GM12878 (cell line): ENCODE data around the gene MNAT1. TPM values are rescaled to one million over a fixed set of nuclear protein-coding genes. Genes with fewer than 3 reads are reported as not detected.

Experiments
- MYB ChIP-seq: fragments of 150-350 bp; IDR thresholded peaks from 2 replicates; pipeline ENCODE4 v1.6.1; 2014; ENCODE audit warnings: mild to moderate bottlenecking, low read depth, low read length, borderline replicate concordance
- polyA plus RNA-seq, 11 experiments: library from polyadenylated mRNA; depleted of rRNA in 4 of 11; unstranded in 6 of 11; stranded (reverse) in 5 of 11; fragments of >200 nt; fragmentation: Nextera tagmentation in 4 of 11; fragmentation: Illumina TruSeq in 1 of 11; extraction: Ambion mirVana in 4 of 11; extraction: Trizol in 1 of 11; gene quantifications; 1 replicate in 1 of 11; 2 replicates in 10 of 11; pipeline versions ENCODE4 v1.2.1 to v1.2.3, GENCODE V29; 2011 to 2016; ENCODE audit warnings: inconsistent platforms in 2 of 11, missing spikeins in 2 of 11, low read depth in 1 of 11
- total RNA-seq, 4 experiments: library from RNA; depleted of rRNA in 3 of 4; stranded (reverse); fragments of >200 nt in 3 of 4; fragmentation: Illumina TruSeq in 1 of 4; extraction: Trizol in 1 of 4; gene quantifications; 2 replicates each; pipeline versions ENCODE4 v1.2.1 to v1.2.3, GENCODE V29; 2013 to 2021
- TF ChIP-seq, protein P1 (sequence below): fragments of 450-650 bp; IDR thresholded peaks from 2 replicates; pipeline ENCODE4 v1.6.1; 2017; ENCODE audit warnings: mild to moderate bottlenecking, moderate library complexity
- TF ChIP-seq, protein P2 (sequence below): fragments of 450-650 bp; formaldehyde crosslinking; IDR thresholded peaks from 2 replicates; pipeline ENCODE4 v1.5.0; 2022; ENCODE audit warnings: mild to moderate bottlenecking, missing genetic modification characterization
- TF ChIP-seq, protein P3 (sequence below): IDR thresholded peaks from 2 replicates; pipeline ENCODE4 v1.6.1; 2012; ENCODE audit warnings: low read depth, low read length, improper control_type of control experiment
- TF ChIP-seq, protein P4 (sequence below): IDR thresholded peaks from 2 replicates; pipeline ENCODE4 v1.6.1; 2011; ENCODE audit warnings: low read depth, low read length, improper control_type of control experiment, borderline replicate concordance

The MNAT1 gene
- total and polyA plus RNA-seq, 10 of the 15 experiments (the other 5 are each of a cell fraction or from before 2014, with no cell fraction given) = 26.5 to 67.4 (median 40.8) TPM

DNA sequence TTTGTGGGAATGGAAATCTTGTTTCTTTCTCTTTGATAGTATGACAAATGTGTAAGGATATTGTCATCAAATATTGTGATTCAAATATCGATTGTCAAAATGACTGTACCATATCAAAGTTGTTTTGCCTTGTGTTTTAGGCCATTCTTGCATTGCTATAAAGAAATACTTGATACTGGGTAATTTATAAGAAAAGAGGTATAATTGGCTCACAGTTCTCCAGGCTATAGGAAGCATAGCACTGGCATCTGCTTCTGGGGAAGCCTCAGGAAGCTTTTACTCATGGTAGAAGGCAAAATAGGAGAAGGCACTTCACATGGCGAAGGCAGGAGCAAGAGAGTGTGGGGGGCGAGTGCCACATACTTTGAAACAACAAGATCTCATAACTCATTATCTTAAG, 238.5 kb downstream of the MNAT1 start (continued):
- TF ChIP-seq, protein P1, sequence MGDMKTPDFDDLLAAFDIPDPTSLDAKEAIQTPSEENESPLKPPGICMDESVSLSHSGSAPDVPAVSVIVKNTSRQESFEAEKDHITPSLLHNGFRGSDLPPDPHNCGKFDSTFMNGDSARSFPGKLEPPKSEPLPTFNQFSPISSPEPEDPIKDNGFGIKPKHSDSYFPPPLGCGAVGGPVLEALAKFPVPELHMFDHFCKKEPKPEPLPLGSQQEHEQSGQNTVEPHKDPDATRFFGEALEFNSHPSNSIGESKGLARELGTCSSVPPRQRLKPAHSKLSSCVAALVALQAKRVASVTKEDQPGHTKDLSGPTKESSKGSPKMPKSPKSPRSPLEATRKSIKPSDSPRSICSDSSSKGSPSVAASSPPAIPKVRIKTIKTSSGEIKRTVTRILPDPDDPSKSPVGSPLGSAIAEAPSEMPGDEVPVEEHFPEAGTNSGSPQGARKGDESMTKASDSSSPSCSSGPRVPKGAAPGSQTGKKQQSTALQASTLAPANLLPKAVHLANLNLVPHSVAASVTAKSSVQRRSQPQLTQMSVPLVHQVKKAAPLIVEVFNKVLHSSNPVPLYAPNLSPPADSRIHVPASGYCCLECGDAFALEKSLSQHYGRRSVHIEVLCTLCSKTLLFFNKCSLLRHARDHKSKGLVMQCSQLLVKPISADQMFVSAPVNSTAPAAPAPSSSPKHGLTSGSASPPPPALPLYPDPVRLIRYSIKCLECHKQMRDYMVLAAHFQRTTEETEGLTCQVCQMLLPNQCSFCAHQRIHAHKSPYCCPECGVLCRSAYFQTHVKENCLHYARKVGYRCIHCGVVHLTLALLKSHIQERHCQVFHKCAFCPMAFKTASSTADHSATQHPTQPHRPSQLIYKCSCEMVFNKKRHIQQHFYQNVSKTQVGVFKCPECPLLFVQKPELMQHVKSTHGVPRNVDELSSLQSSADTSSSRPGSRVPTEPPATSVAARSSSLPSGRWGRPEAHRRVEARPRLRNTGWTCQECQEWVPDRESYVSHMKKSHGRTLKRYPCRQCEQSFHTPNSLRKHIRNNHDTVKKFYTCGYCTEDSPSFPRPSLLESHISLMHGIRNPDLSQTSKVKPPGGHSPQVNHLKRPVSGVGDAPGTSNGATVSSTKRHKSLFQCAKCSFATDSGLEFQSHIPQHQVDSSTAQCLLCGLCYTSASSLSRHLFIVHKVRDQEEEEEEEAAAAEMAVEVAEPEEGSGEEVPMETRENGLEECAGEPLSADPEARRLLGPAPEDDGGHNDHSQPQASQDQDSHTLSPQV = no peak
- TF ChIP-seq, protein P2, sequence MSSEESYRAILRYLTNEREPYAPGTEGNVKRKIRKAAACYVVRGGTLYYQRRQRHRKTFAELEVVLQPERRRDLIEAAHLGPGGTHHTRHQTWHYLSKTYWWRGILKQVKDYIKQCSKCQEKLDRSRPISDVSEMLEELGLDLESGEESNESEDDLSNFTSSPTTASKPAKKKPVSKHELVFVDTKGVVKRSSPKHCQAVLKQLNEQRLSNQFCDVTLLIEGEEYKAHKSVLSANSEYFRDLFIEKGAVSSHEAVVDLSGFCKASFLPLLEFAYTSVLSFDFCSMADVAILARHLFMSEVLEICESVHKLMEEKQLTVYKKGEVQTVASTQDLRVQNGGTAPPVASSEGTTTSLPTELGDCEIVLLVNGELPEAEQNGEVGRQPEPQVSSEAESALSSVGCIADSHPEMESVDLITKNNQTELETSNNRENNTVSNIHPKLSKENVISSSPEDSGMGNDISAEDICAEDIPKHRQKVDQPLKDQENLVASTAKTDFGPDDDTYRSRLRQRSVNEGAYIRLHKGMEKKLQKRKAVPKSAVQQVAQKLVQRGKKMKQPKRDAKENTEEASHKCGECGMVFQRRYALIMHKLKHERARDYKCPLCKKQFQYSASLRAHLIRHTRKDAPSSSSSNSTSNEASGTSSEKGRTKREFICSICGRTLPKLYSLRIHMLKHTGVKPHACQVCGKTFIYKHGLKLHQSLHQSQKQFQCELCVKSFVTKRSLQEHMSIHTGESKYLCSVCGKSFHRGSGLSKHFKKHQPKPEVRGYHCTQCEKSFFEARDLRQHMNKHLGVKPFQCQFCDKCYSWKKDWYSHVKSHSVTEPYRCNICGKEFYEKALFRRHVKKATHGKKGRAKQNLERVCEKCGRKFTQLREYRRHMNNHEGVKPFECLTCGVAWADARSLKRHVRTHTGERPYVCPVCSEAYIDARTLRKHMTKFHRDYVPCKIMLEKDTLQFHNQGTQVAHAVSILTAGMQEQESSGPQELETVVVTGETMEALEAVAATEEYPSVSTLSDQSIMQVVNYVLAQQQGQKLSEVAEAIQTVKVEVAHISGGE (CRISPR knock-in tag) = no peak
- TF ChIP-seq, protein P3, sequence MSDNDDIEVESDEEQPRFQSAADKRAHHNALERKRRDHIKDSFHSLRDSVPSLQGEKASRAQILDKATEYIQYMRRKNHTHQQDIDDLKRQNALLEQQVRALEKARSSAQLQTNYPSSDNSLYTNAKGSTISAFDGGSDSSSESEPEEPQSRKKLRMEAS = no peak
- TF ChIP-seq MYB = no peak
- TF ChIP-seq, protein P4, sequence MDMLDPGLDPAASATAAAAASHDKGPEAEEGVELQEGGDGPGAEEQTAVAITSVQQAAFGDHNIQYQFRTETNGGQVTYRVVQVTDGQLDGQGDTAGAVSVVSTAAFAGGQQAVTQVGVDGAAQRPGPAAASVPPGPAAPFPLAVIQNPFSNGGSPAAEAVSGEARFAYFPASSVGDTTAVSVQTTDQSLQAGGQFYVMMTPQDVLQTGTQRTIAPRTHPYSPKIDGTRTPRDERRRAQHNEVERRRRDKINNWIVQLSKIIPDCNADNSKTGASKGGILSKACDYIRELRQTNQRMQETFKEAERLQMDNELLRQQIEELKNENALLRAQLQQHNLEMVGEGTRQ = no peak
